Retinal pigment epithelial cell (primary cell): Measurements from ENCODE around the gene MSH3.

Experiments used
- DNase-seq: peaks from one replicate; pipeline ENCODE4 v3.0.0-alpha.2; 2010; ENCODE audit warnings: low read depth
- H3K4me3 ChIP-seq: 2 replicates; pipeline ENCODE4 v1.5.1; 2011; ENCODE audit warnings: mild to moderate bottlenecking, low read length, control low read depth, moderate library complexity
- TF ChIP-seq, protein P1 (sequence below): conservative IDR thresholded peaks from 2 replicates; pipeline ENCODE4 v1.5.1; 2011; ENCODE audit warnings: low read depth, low read length, control low read depth, inconsistent platforms

The MSH3 gene

DNA sequence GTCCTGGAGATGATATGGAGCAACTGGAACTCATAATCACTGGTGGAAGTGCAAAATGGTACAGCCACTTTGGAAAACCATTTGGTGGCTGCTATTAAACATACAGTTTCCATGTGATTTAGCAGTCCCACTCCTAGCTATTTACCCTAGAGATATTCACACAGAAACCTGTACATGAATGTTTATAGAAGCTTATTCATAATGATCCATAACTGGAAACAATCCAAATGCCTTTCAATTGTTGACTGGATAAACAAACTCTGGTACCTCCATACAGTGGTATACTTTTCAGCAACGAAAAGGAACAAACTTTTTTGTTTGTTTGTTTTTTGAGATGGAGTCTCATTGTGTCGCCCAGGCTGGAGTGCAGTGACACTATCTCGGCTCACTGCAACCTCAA, 258.0 kb downstream of the MSH3 start:
- no peak for DNase-seq
- TF ChIP-seq, protein P1, sequence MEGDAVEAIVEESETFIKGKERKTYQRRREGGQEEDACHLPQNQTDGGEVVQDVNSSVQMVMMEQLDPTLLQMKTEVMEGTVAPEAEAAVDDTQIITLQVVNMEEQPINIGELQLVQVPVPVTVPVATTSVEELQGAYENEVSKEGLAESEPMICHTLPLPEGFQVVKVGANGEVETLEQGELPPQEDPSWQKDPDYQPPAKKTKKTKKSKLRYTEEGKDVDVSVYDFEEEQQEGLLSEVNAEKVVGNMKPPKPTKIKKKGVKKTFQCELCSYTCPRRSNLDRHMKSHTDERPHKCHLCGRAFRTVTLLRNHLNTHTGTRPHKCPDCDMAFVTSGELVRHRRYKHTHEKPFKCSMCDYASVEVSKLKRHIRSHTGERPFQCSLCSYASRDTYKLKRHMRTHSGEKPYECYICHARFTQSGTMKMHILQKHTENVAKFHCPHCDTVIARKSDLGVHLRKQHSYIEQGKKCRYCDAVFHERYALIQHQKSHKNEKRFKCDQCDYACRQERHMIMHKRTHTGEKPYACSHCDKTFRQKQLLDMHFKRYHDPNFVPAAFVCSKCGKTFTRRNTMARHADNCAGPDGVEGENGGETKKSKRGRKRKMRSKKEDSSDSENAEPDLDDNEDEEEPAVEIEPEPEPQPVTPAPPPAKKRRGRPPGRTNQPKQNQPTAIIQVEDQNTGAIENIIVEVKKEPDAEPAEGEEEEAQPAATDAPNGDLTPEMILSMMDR = no peak
- no peak overlapping the region for H3K4me3 ChIP-seq

DNA sequence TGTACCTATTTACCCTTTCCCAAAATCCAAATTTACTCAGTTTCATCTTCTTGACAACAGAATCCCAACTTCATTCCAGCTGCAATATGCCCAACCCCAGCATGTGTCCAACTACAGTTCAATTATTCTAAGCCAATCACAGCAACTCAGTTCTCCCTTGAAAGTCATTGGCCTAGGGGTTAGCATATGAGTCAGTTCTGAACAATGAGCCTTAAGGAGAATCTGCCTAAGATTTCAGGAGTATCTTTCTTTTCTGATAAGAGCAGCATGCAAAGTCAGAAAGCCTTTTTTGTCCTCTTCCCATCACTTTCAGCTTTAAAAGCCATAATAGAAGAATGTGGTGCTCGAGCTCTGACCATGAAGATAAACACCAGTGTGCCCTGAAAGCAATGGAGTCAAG, 261.3 kb downstream of the MSH3 start:
- TF ChIP-seq, protein P1 = no peak
- no peak for DNase-seq
- H3K4me3 ChIP-seq = no peak overlapping the region

DNA sequence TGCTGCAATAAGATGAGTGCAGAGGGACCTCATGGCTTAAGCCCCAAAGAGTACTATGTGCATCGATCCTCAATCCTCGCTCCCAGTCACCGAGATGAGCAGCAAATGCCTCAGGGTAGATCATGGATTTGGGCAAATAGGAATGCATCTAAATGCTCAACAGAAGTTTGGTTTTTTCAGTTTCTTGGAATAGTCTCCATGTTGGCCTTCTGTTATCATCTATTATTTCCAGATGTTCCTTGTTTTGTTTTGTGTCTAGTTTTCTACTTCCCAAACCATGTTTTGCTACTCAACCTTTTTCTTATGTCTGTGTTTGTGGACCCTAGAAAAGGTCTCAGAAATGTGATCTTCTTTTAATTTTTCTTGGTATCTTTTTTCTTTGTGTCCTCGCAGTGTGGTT, 262.2 kb downstream of the MSH3 start:
- no peak for DNase-seq
- TF ChIP-seq, protein P1 = no peak
- H3K4me3 ChIP-seq = no peak overlapping the region

DNA sequence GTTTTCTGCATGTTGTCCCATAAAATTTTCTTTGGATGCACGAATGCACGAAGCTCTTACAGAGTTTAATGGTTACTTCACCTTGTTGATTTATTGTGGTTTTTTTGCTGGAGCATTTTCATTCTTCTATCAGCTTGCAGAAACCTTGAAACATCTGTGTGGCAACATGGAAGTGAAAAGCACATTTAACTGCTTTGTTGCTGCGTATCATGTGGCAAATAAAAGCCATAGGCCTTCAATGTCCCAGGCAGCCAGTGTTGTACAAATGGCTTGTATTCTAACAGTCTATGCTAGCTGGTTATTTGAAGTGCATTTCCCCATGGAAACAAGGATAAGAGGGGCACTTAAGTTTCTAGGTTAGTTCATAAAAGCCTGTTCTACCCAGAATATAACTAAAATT, 263.2 kb downstream of the MSH3 start:
- no peak overlapping the region for H3K4me3 ChIP-seq
- TF ChIP-seq, protein P1 = no peak
- DNase-seq = no peak

DNA sequence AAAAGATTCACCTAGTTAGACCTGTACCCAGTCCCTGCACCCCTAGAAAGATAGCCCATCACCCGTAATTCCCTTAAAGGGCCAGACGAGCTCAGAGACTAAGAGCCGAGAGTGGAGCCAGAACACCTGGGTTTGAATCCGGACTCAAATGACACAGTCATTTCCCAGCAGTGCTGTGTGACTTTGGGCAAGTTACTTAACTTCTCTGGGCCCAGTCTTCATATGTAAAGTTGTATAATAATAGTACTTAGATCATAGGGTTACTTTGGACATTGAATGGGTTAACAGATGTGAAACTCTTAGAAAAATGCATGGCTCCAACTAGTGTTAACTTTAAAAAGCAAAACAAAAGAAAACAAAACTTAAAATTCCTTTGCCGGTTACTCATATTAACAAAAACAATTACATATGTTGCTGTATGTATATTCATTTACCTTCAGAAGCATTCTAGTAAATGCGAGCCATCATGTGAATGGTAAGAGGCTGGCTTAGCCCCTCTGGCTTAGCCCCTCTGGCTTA, 265.3 kb downstream of the MSH3 start:
- no peak overlapping the region for H3K4me3 ChIP-seq
- DNase-seq = no peak
- TF ChIP-seq, protein P1 = no peak

DNA sequence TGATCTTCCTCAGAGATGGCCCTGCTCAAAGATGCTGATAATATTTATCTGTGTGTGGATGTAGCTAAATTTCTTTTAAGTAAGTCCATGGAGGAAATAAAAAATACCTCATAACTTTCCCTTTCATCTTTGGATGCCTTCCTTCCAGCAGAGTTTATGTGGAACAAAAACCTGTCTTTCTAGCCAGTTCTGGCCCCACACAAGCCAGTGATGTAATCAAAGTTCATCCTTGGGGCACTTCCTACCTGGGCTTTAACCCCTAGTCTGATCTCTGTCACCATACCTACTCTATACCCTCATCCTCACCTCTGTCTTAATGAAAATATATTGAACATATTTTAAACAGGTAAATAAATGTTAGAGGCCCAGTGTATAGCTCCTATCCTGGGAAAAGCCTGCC, 265.9 kb downstream of the MSH3 start:
- H3K4me3 ChIP-seq = no peak overlapping the region
- TF ChIP-seq, protein P1 = no peak
- DNase-seq = no peak

DNA sequence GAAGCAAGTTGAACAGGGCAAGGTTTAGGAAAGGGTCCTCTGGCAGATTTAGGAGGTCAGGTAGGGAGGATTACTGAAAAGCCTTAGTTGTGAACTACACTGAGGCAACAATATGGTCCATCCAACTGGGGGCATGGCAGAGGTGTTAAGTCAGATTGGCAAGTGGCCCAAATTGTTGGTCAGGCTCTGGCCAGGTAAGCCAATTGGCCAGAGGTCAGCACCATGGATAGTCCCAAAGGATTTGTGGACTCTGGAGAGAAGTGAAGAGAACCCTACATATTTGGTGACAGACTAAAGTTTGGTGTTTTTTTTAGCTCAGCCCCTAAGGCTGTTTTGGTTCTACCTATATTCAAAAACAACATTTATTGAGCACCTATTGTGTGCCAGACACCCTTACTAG, 266.6 kb downstream of the MSH3 start:
- TF ChIP-seq, protein P1 = no peak
- DNase-seq = no peak
- H3K4me3 ChIP-seq = no peak overlapping the region
